Stomach (tissue), 9 donors: Measurements from ENCODE around the gene ELAC1. TPM values are rescaled to one million over a fixed set of nuclear protein-coding genes. Genes with fewer than 3 reads are reported as not detected.
A peak's percentile ranks its signal among the peaks of the same experiment; 100 is the strongest.
"Not testable (repeated sequence)": the region's sequence is repeated elsewhere in the genome, so short reads cannot be mapped to it uniquely, and the experiment has no call there.

Experiments used
- DNase-seq, 2 donors: peaks; one replicate each; pipeline versions ENCODE4 v3.0.0 to v3.0.0-alpha.2; 2013 to 2019
- H3K27ac ChIP-seq, 5 donors: fragments of 200-600 bp in 4 of 5; sonication (generic) in 4 of 5; one replicate each; pipeline ENCODE4 v1.5.1; 2013 to 2019; ENCODE audit warnings: mild to moderate bottlenecking in 1 of 5, moderate library complexity in 1 of 5
- H3K27me3 ChIP-seq, 3 donors: fragments of 200-600 bp; sonication (generic); one replicate each; pipeline ENCODE4 v1.5.1; 2017 to 2019; ENCODE audit warnings: mixed run types in 1 of 3
- H3K36me3 ChIP-seq, 4 donors: fragments of 200-600 bp; sonication (generic); 1 replicate in 3 of 4; 2 replicates in 1 of 4; pipeline ENCODE4 v1.5.1; 2016 to 2019
- H3K4me1 ChIP-seq, 4 donors: fragments of 200-600 bp; sonication (generic); one replicate each; pipeline ENCODE4 v1.5.1; 2016 to 2019
- H3K4me3 ChIP-seq, 4 donors: fragments of 200-600 bp; sonication (generic) in 3 of 4; one replicate each; pipeline ENCODE4 v1.5.1; 2016 to 2019; ENCODE audit warnings: mild to moderate bottlenecking in 1 of 4
- H3K9me3 ChIP-seq, 4 donors: fragments of 200-600 bp; sonication (generic); one replicate each; pipeline ENCODE4 v1.5.1; 2016 to 2019
- EP300 ChIP-seq: sonication (generic); formaldehyde crosslinking; IDR thresholded peaks from one replicate; pipeline ENCODE4 v1.6.1; 2017; ENCODE audit warnings: antibody characterized with exemption
- POLR2A ChIP-seq, 4 donors: fragments of 450-650 bp; IDR thresholded peaks; one replicate each; pipeline ENCODE4 v1.6.1; 2016; ENCODE audit warnings: antibody characterized with exemption in 4 of 4, control low read depth in 2 of 4, mild to moderate bottlenecking in 1 of 4, moderate library complexity in 1 of 4
- POLR2AphosphoS5 ChIP-seq, 3 donors: sonication (generic); formaldehyde crosslinking; IDR thresholded peaks; one replicate each; pipeline ENCODE4 v1.6.1; 2016; ENCODE audit warnings: antibody characterized with exemption in 3 of 3
- WGBS, 5 donors: extraction: QIAGEN DNeasy Blood & Tissue Kit in 3 of 5; methylation state at CpG; one replicate each; pipeline versions ENCODE4 v1.1.5 to v1.1.7; 2013 to 2018; 5-methylcytosine and 5-hydroxymethylcytosine counted together
- intact Hi-C: fragments of 100-400 bp; cut with DNase I; formaldehyde crosslinking; loops from one replicate; pipeline ENCODE4 v1.15.1; 2023; ENCODE audit warnings: low total_unique reads
- polyA plus RNA-seq, 3 donors: library from polyadenylated mRNA; stranded (reverse); fragments of 200-250 nt; gene quantifications; one replicate each; pipeline ENCODE4 v1.2.3, GENCODE V29; 2013
- total RNA-seq, 5 donors: library from RNA; depleted of rRNA; stranded (reverse); fragments of >200 nt; gene quantifications; one replicate each; pipeline versions ENCODE4 v1.1.0 to v1.2.3, GENCODE V29; 2014 to 2016
- TF ChIP-seq, protein P1 (sequence below), 7 experiments: fragments of 450-650 bp in 4 of 7; fragments of 200-600 bp in 3 of 7; sonication (generic) in 3 of 7; IDR thresholded peaks; one replicate each; pipeline ENCODE4 v1.5.1; 2016 to 2019; ENCODE audit warnings: antibody characterized with exemption in 7 of 7, control low read depth in 2 of 7, mild to moderate bottlenecking in 1 of 7
- donor health status: healthy with polysubstance abuse.
- donor health status: Bipolar disorder and iron deficiency.
- donor health status: healthy.

The ELAC1 gene
- total and polyA plus RNA-seq, 8 donors = 0.87 to 22.8 (median 6.4) TPM

DNA sequence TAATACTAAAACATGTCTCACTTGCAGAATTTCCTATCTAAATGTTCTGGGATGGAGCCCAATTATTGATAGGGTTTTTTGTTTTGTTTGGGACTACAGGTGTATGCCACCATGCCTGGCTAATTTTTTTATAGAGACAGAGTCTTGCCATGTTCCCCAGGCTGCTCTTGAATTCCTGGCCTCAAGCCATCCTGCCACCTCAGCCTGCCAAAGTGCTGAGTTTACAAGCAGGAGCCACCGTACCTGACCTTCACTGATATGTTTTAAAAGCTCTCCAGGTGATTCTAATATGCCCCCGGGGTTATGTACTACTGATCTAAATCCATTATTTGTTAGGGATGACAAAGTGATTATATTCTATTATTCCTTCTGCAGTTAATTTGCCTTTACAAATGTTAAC is 2.2 kb downstream of the ELAC1 start:
- intact Hi-C loops = no loop called here
- peak; percentile 51 to 82 for DNase-seq
- peaks cover 0 to 8% (median 8%) of the 10 kb centered on the region in 4 donors for H3K36me3 ChIP-seq
- peak overlapping the region in 2 of 5 donors; percentile 15 to 24 for H3K27ac ChIP-seq
- TF ChIP-seq EP300 (no peak), POLR2A (IDR thresholded peaks at IDR 0.05) (no peak), POLR2AphosphoS5 (IDR thresholded peaks at IDR 0.05) (peak in 1 of 3 donors; percentile 28)
- TF ChIP-seq, protein P1, sequence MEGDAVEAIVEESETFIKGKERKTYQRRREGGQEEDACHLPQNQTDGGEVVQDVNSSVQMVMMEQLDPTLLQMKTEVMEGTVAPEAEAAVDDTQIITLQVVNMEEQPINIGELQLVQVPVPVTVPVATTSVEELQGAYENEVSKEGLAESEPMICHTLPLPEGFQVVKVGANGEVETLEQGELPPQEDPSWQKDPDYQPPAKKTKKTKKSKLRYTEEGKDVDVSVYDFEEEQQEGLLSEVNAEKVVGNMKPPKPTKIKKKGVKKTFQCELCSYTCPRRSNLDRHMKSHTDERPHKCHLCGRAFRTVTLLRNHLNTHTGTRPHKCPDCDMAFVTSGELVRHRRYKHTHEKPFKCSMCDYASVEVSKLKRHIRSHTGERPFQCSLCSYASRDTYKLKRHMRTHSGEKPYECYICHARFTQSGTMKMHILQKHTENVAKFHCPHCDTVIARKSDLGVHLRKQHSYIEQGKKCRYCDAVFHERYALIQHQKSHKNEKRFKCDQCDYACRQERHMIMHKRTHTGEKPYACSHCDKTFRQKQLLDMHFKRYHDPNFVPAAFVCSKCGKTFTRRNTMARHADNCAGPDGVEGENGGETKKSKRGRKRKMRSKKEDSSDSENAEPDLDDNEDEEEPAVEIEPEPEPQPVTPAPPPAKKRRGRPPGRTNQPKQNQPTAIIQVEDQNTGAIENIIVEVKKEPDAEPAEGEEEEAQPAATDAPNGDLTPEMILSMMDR (IDR thresholded peaks at IDR 0.05) = no peak
- H3K4me1 ChIP-seq = peaks cover 18 to 35% (median 27%) of the 10 kb centered on the region in 4 donors
- no peaks in the 10 kb centered on the region for H3K9me3 ChIP-seq
- H3K27me3 ChIP-seq = no peaks in the 10 kb centered on the region
- no peak overlapping the region for H3K4me3 ChIP-seq
- WGBS, 5 donors = 26 to 32% (median 30%) methylated on average over 2 of the region's 2 CpGs

DNA sequence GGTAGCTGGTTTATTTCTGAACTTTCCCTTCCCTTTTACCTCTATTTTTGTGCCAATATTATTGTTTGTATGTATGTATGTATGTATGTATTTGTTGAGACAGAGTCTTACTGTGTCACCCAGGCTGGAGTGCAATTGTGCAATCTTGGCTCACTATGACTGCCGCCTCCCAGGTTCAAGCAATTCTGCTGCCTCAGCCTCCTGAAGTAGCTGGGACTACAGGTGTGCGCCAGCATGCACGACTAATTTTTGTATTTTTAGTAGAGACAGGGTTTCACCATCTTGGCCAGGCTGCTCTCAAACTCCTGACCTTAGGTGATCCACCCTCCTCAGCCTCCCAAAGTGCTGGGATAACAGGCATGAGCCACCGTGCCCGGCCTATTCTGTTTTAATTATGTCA is 4.6 kb downstream of the ELAC1 start:
- WGBS, 5 donors = 85 to 91% (median 88%) methylated on average over 5 of the region's 5 CpGs
- H3K9me3 ChIP-seq, H3K27me3 ChIP-seq, DNase-seq, intact Hi-C loops, H3K27ac ChIP-seq, H3K4me3 ChIP-seq: not testable (repeated sequence)
- H3K36me3 ChIP-seq = peaks cover 8 to 32% (median 32%) of the 10 kb centered on the region in 4 donors
- H3K4me1 ChIP-seq = peaks cover 15 to 35% (median 26%) of the 10 kb centered on the region in 4 donors

DNA sequence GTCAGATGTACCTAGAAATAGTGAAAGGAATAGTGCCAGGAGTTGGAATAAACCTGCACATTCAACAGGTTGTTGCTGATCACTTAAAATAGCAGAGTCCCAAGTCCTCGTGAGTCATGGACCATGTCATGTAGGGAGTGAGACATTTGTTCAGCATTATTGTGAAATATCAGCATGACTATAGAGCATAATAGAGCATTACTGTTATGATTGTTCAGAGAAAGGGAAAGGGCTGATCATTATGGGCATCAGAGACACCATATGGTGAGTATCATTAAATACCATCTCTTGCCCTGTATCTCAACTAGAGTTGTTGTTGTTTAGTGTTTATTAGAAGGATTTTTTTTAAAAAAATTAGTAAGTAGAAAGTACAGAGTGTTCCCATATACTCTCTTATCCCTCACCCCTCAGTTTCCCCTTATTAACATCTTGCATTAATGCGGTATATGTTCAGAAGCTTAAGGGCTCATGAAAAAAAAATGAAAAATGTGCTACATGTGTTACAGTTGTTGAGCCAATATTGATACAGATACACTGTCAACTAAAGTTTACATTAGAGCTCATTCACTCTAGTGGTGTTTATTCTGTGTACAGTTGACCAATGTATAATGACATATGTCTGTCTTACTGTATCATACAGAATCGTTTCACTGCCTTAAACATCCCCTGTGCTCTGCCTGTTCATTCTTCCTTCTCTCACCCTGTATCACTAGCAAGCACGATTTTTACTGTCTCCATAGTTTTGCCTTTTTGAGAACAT is 5.7 kb downstream of the ELAC1 start:
- Histone ChIP-seq H3K27ac (no peak overlapping the region), H3K36me3 (peaks cover 14 to 44% (median 43%) of the 10 kb centered on the region in 4 donors), H3K4me1 (peaks cover 13 to 34% (median 26%) of the 10 kb centered on the region in 4 donors), H3K4me3 (no peak overlapping the region), H3K27me3 (no peaks in the 10 kb centered on the region), H3K9me3 (peaks cover 0 to 15% (median 5%) of the 10 kb centered on the region in 4 donors)
- TF ChIP-seq POLR2AphosphoS5 (IDR thresholded peaks at IDR 0.05) = peak in 1 of 3 donors; percentile 60
- TF ChIP-seq, protein P1 (IDR thresholded peaks at IDR 0.05) = no peak
- TF ChIP-seq POLR2A (IDR thresholded peaks at IDR 0.05) = no peak
- TF ChIP-seq EP300 = no peak
- WGBS, 5 donors = 65 to 73% (median 70%) methylated on average over 4 of the region's 4 CpGs
- intact Hi-C loops = no loop called here
- DNase-seq = peak in 1 of 2 donors; percentile 64

GRCh38 chr18:50977037-50977760 is 9.4 kb downstream of the ELAC1 start:
- peaks cover 23 to 69% (median 58%) of the 10 kb centered on the region in 4 donors for H3K36me3 ChIP-seq

More at GRCh38 chr18:50977037-50977760, 9.4 kb downstream of the ELAC1 start:
- Histone ChIP-seq H3K4me1 (peaks cover 0 to 14% (median 7%) of the 10 kb centered on the region in 4 donors), H3K27me3 (no peaks in the 10 kb centered on the region), H3K9me3 (peaks cover 0 to 15% (median 5%) of the 10 kb centered on the region in 4 donors), H3K27ac (no peak overlapping the region), H3K4me3 (no peak overlapping the region)
- 85 to 98% (median 92%) methylated on average over 5 of the region's 5 CpGs for WGBS, 5 donors
- TF ChIP-seq, protein P1 (IDR thresholded peaks at IDR 0.05) = no peak
- no peak for TF ChIP-seq EP300
- no peak for TF ChIP-seq POLR2AphosphoS5 (IDR thresholded peaks at IDR 0.05)
- TF ChIP-seq POLR2A (IDR thresholded peaks at IDR 0.05) = no peak
- intact Hi-C loops = no loop called here
- no peak for DNase-seq
